Ovary (tissue), 9 donors: ENCODE measurements around the gene ITGAX. TPM values are rescaled to one million over a fixed set of nuclear protein-coding genes. Genes with fewer than 3 reads are reported as not detected.

Experiments used
- DNase-seq, 5 donors: peaks; one replicate each; pipeline ENCODE4 v3.0.0-alpha.2; 2019 to 2020
- H3K27ac ChIP-seq, 2 donors: fragments of 200-600 bp; one replicate each; pipeline versions ENCODE4 v1.5.1 to v1.8.0; 2019 to 2022
- H3K27me3 ChIP-seq: fragments of 200-600 bp; one replicate; pipeline ENCODE4 v1.8.0; 2022
- H3K36me3 ChIP-seq: fragments of 200-600 bp; sonication (generic); one replicate; pipeline ENCODE4 v1.5.1; 2019
- H3K4me1 ChIP-seq: one replicate; pipeline ENCODE4 v1.8.1; 2013; ENCODE audit warnings: mild to moderate bottlenecking, moderate library complexity; ENCODE audit not compliant: insufficient read depth
- H3K4me3 ChIP-seq: fragments of 200-600 bp; sonication (generic); one replicate; pipeline ENCODE4 v1.5.1; 2017
- H3K9me3 ChIP-seq, 2 donors: fragments of 200-600 bp in 1 of 2; sonication (generic) in 1 of 2; one replicate each; pipeline versions ENCODE4 v1.5.1 to v1.8.1; 2013 to 2019; ENCODE audit warnings: mild to moderate bottlenecking in 1 of 2, moderate library complexity in 1 of 2
- CTCF ChIP-seq, 3 donors: fragments of 450-650 bp in 2 of 3; fragments of 200-600 bp in 1 of 3; IDR thresholded peaks; one replicate each; pipeline versions ENCODE4 v1.5.1 to v1.8.0; 2016 to 2022; ENCODE audit warnings: antibody characterized with exemption in 3 of 3, mild to moderate bottlenecking in 1 of 3
- EP300 ChIP-seq: sonication (generic); formaldehyde crosslinking; IDR thresholded peaks from one replicate; pipeline ENCODE4 v1.6.1; 2017; ENCODE audit warnings: antibody characterized with exemption
- POLR2A ChIP-seq: fragments of 450-650 bp; IDR thresholded peaks from one replicate; pipeline ENCODE4 v1.6.1; 2017; ENCODE audit warnings: antibody characterized with exemption, mild to moderate bottlenecking, moderate library complexity
- WGBS, 3 donors: extraction: QIAGEN DNeasy Blood & Tissue Kit in 1 of 3; methylation state at CpG; one replicate each; pipeline versions ENCODE4 v1.1.5 to v1.1.7; 2013 to 2017; 5-methylcytosine and 5-hydroxymethylcytosine counted together
- intact Hi-C, 4 donors: fragments of 100-400 bp; cut with DNase I; formaldehyde crosslinking; loops; one replicate each; pipeline versions ENCODE4 v1.11.0 to v1.15.1; 2022 to 2023
- polyA plus RNA-seq, 2 donors: library from polyadenylated mRNA; stranded (reverse); fragments of 200-250 nt in 1 of 2; fragments of 350-450 nt in 1 of 2; fragmentation: Illumina TruSeq in 1 of 2; extraction: RNeasy Lipid Tissue Mini Kit (QIAGEN cat#74804) in 1 of 2; gene quantifications; one replicate each; pipeline ENCODE4 v1.2.3, GENCODE V29; 2013 to 2014
- total RNA-seq, 7 donors: library from RNA; depleted of rRNA in 2 of 7; stranded (reverse); fragments of >200 nt in 2 of 7; fragmentation: NEBNext Ultra II Directional in 3 of 7; extraction: Animal tissue kit (Norgen Biotek cat#: 25700) in 3 of 7; gene quantifications; one replicate each; pipeline versions ENCODE4 v1.1.0 to v1.2.4, GENCODE V29; 2016 to 2023
- donor health status: DM: no; HTN: no; CAD: no; lungs with moderate emphysema.
- donor health status: DM: no; HTN: no; CAD: no.
- donor health status: Bipolar disorder and iron deficiency.
- donor health status: DM: yes; HTN: yes; CAD: no.
- donor health status: DM: no; HTN: no; CAD: no.
- donor health status: DM: yes; HTN: yes; CAD: no.

Gene ITGAX
- total and polyA plus RNA-seq, 9 donors, result 0.56 to 13.9 (median 2.0) TPM

- no peak for DNase-seq
- WGBS, 3 donors, result 71 to 78% (median 78%) methylated on average over 8 to 9 of the region's 9 CpGs
- Histone ChIP-seq H3K4me1 (no peaks in the 10 kb centered on the region), H3K4me3 (no peak overlapping the region), H3K9me3 (no peaks in the 10 kb centered on the region), H3K27ac (no peak overlapping the region), H3K36me3 (no peaks in the 10 kb centered on the region), H3K27me3 (no peaks in the 10 kb centered on the region)
- intact Hi-C loops, result no loop called here
- TF ChIP-seq EP300 (no peak), POLR2A (no peak), CTCF (IDR thresholded peaks at IDR 0.05) (no peak)
Measured at GRCh38 chr16:31397701-31398100, 42.7 kb downstream of the ITGAX start.

- WGBS, 3 donors, result 65 to 86% (median 78%) methylated on average over 2 of the region's 2 CpGs
- H3K4me1 ChIP-seq, result no peaks in the 10 kb centered on the region
- no peak overlapping the region for H3K27ac ChIP-seq
- no peaks in the 10 kb centered on the region for H3K9me3 ChIP-seq
- H3K27me3 ChIP-seq, result no peaks in the 10 kb centered on the region
- no peak for DNase-seq
- no peaks in the 10 kb centered on the region for H3K36me3 ChIP-seq
- intact Hi-C loops, result no loop called here
- no peak overlapping the region for H3K4me3 ChIP-seq
- no peak for TF ChIP-seq POLR2A
- TF ChIP-seq CTCF (IDR thresholded peaks at IDR 0.05), result no peak
- TF ChIP-seq EP300, result no peak
Measured at GRCh38 chr16:31400191-31400590, 45.2 kb downstream of the ITGAX start.

GRCh38 chr16:31401436-31401835 is 46.5 kb downstream of the ITGAX start:
- H3K27ac ChIP-seq, result no peak overlapping the region
- H3K36me3 ChIP-seq, result no peaks in the 10 kb centered on the region
- H3K4me1 ChIP-seq, result no peaks in the 10 kb centered on the region
- 73 to 79% (median 77%) methylated on average over 11 of the region's 11 CpGs for WGBS, 3 donors
- H3K27me3 ChIP-seq, result no peaks in the 10 kb centered on the region
- intact Hi-C loops, result no loop called here
- H3K9me3 ChIP-seq, result no peaks in the 10 kb centered on the region
- no peak for DNase-seq
- H3K4me3 ChIP-seq, result no peak overlapping the region
- TF ChIP-seq CTCF (IDR thresholded peaks at IDR 0.05), result no peak
- no peak for TF ChIP-seq POLR2A
- no peak for TF ChIP-seq EP300

- intact Hi-C loops, result no loop called here
- 77 to 89% (median 83%) methylated on average over 1 of the region's 1 CpG for WGBS, 3 donors
- Histone ChIP-seq H3K4me3 (no peak overlapping the region), H3K4me1 (no peaks in the 10 kb centered on the region), H3K27ac (no peak overlapping the region), H3K9me3 (no peaks in the 10 kb centered on the region), H3K27me3 (no peaks in the 10 kb centered on the region), H3K36me3 (no peaks in the 10 kb centered on the region)
- no peak for DNase-seq
- TF ChIP-seq EP300 (no peak), POLR2A (no peak), CTCF (IDR thresholded peaks at IDR 0.05) (no peak)
Measured at GRCh38 chr16:31402687-31403086, 47.7 kb downstream of the ITGAX start.
